SU-DHL-6 (cell line): ENCODE measurements around the gene CLCNKB.

Source experiments
- CTCF ChIP-seq: fragments of 200-600 bp; sonication (generic); IDR thresholded peaks from one replicate; pipeline ENCODE4 v1.5.1; 2017; ENCODE audit warnings: antibody characterized with exemption, mild to moderate bottlenecking, low read length, moderate library complexity; ENCODE audit not compliant: insufficient read depth, poor library complexity, severe bottlenecking
- EZH2phosphoT487 ChIP-seq: fragments of 200-600 bp; sonication (generic), shearing (Covaris generic); conservative IDR thresholded peaks from 2 replicates; pipeline ENCODE4 v1.6.1; 2018; ENCODE audit warnings: mild to moderate bottlenecking, antibody characterized with exemption, low read length, moderate library complexity, mixed read lengths

DNA sequence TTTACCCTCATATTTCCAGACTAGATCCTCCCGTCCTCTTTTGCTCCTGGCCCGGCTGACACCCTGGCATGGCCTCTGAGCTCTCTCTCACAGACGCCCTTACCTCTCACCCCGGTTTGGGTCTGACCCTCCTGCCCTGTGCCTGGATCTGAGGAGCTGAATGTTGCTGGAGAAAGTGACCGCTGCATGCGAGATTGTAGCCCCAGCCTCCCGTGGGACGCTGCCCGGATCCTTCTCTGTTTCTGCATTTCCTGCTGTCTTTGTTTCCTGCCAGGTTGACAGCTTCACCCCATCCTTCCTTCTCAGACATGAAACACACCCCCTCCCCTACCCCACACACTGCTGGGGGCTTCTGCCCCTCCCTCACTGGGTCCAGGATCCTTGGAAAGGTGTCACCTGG, 20.3 kb downstream of the CLCNKB start:
- no peak for TF ChIP-seq CTCF
- TF ChIP-seq EZH2phosphoT487 = no peak
